SK-N-MC (cell line): ENCODE data around the gene EHD3.

Experiments used
- DNase-seq: peaks from one replicate; pipeline ENCODE4 v3.0.0-alpha.2; 2011; ENCODE audit warnings: low read depth, low spot score
- H3K27ac ChIP-seq: fragments of 200-600 bp; sonication (generic); 2 replicates; pipeline ENCODE4 v1.5.1; 2016; ENCODE audit warnings: mixed run types
- H3K36me3 ChIP-seq: fragments of 200-600 bp; sonication (generic); 2 replicates; pipeline ENCODE4 v1.6.1; 2017; ENCODE audit warnings: antibody characterized with exemption, low read length, mixed read lengths; ENCODE audit not compliant: insufficient read depth
- H3K4me3 ChIP-seq: fragments of 200-600 bp; sonication (generic); 2 replicates; pipeline ENCODE4 v1.5.1; 2016
- H3K9ac ChIP-seq: fragments of 200-600 bp; sonication (generic); 2 replicates; pipeline ENCODE4 v1.8.0; 2017; ENCODE audit warnings: mixed run types, mixed read lengths; ENCODE audit not compliant: insufficient read length
- H3K9me3 ChIP-seq: fragments of 200-600 bp; sonication (generic); 2 replicates; pipeline ENCODE4 v1.6.1; 2017; ENCODE audit warnings: low read depth, mild to moderate bottlenecking, antibody characterized with exemption, low read length, moderate library complexity, mixed read lengths
- EZH2 ChIP-seq: fragments of 200-600 bp; sonication (generic); IDR thresholded peaks from one replicate; pipeline ENCODE4 v1.6.1; 2017; ENCODE audit warnings: antibody characterized with exemption
- FOXP2 ChIP-seq: optimal IDR thresholded peaks from 2 replicates; pipeline ENCODE3; 2011; ENCODE audit warnings: mild to moderate bottlenecking, moderate library complexity; ENCODE audit not compliant: insufficient read depth; ENCODE audit errors: extremely low read length, control extremely low read depth
- POLR2AphosphoS5 ChIP-seq: IDR thresholded peaks from 2 replicates; pipeline ENCODE4 v1.6.1; 2012; ENCODE audit warnings: mild to moderate bottlenecking, low read depth, low read length, borderline replicate concordance

EHD3 gene

DNA sequence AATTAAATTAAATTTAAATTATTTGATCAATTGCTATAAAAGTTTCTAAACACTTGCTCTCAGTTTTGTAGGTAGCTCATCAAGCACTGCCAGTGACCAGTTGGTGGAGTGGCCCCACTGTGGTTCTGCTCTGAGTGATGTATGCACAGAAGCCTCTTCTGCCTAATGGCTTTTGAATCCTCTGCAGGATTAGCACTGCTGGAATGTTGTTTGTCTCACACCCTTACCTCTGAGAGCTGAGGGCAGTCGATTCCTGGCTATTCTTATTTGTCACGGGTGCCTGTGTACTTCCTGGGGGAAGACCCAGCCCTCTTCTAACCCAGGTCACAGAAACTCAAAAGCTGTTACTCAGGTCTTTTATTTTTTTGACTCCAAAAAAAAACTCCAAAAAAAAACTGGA lies 26.2 kb upstream of the EHD3 start:
- TF ChIP-seq POLR2AphosphoS5 (no peak), FOXP2 (no peak), EZH2 (no peak)
- DNase-seq, result no peak
- Histone ChIP-seq H3K4me3 (no peak overlapping the region), H3K36me3 (no peaks in the 10 kb centered on the region), H3K27ac (no peak overlapping the region), H3K9me3 (no peaks in the 10 kb centered on the region), H3K9ac (no peak overlapping the region)

DNA sequence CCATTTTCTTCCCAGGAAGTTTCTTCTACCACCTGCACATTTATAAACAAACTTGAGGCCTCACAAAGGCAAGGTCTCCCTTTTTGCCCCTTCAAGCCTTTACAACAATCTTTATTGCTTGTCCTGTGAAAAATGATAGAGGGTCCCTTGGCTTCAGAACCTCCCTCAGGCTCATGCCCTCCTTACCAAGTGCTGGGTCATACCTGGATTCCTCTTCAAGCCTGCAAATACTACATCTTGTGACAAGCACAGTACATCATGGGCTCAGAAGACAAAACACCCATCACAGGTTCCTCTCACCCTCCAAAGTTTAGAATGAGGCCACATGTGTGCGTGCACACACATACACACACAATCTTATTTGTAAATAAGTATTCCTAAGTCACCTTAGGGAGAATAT lies 25.7 kb upstream of the EHD3 start:
- H3K4me3 ChIP-seq, result no peak overlapping the region
- no peaks in the 10 kb centered on the region for H3K9me3 ChIP-seq
- no peaks in the 10 kb centered on the region for H3K36me3 ChIP-seq
- H3K9ac ChIP-seq, result no peak overlapping the region
- no peak overlapping the region for H3K27ac ChIP-seq
- DNase-seq, result no peak
- TF ChIP-seq POLR2AphosphoS5 (no peak), FOXP2 (no peak), EZH2 (no peak)

DNA sequence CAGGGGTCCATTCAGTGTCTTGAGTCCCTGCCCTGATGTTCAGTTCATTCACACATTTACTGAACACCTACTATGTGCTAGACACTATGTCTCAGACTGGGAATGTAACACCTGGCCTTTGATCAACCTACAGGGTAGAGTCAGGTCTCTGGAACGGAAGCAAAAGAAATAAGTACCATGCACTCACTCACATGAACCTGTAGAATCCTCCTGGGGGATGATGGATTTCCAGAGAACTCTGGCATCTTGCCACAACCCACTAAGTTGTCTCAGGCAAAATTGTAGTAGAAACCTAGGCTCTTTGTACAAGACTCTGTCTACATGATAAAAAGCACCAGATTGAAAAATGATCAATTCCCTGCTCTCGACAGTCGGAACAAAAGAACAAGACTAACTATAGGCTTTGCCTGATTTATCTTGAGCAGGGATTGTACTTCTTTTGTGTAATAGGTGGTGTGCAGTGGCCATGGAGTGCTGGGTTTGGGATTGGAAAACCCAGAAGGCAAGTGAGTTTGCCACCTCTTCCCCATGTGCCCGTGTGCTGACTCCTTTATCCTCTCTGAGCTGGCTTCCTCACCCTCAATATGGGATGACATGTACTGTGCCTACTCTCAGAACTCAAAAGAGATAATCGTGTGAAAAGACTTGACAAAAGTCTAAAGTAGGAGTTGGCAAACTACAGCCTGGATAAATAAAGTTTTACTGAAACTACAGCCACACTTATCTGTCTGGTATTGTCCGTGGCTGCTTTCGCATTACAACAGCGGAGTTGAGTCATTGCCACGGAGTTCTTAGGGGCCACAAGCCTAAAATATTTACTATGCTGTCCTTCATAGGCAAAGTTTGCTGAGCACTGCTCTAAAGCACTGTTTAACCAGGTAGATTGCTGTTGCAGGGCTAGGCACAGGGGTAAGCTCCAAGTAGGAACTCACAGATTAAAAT lies 21.0 kb upstream of the EHD3 start:
- no peak overlapping the region for H3K9ac ChIP-seq
- H3K27ac ChIP-seq, result no peak overlapping the region
- no peak overlapping the region for H3K4me3 ChIP-seq
- no peaks in the 10 kb centered on the region for H3K9me3 ChIP-seq
- no peak for DNase-seq
- TF ChIP-seq EZH2 (no peak), FOXP2 (no peak), POLR2AphosphoS5 (no peak)
- H3K36me3 ChIP-seq, result no peaks in the 10 kb centered on the region

GRCh38 chr2:31213601-31214443 lies 20.1 kb upstream of the EHD3 start:
- no peaks in the 10 kb centered on the region for H3K36me3 ChIP-seq
- no peak overlapping the region for H3K27ac ChIP-seq
- no peak overlapping the region for H3K4me3 ChIP-seq
- no peak overlapping the region for H3K9ac ChIP-seq
- no peak for TF ChIP-seq POLR2AphosphoS5
- TF ChIP-seq EZH2, result no peak
- DNase-seq, result no peak
- H3K9me3 ChIP-seq, result no peaks in the 10 kb centered on the region

DNA sequence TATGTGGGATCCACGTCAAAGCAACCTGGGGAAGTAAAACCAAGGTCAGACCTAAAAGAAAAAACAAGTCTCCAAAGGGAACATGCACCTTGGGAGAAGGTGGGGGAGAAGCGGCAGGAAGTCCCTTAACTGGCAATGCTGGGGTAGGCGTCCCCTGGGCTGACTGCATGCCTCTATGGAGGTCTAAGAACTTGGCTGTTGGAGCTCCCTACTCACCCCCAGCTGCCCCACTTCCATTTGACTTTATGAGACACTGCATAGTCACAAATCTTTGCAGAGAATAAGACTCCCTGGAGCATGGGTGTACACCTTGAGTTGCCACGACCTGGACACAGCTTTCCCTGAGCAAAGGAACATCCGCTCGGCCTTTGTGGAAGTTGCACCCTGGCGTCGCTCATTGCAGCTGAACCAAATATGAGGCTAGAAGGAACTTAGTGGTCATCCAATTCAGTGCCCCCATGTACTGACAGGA lies 19.5 kb upstream of the EHD3 start:
- DNase-seq, result no peak
- no peaks in the 10 kb centered on the region for H3K9me3 ChIP-seq

DNA sequence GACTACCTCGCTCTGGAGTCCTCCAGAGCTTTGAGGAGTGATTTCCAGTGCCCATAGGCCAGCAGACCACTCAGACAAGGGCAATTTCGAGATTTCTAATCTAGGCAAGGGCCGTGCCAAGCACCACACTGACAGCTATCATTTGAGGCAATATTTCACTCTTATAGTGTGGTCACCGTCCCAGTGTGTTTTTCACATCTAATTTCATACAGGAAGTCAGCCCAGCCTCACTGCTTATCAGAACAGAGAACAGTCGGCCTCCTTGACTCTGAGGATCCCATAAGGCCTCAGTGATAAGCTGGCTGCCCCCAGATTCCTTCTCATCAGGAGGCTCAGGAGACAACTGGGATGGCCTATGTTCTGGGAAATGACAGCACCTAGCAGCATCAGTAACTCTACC lies 17.2 kb upstream of the EHD3 start:
- TF ChIP-seq EZH2, result no peak
- TF ChIP-seq FOXP2, result no peak
- TF ChIP-seq POLR2AphosphoS5, result no peak
- Histone ChIP-seq H3K27ac (no peak overlapping the region), H3K4me3 (no peak overlapping the region), H3K9me3 (no peaks in the 10 kb centered on the region), H3K36me3 (no peaks in the 10 kb centered on the region), H3K9ac (no peak overlapping the region)
- DNase-seq, result no peak

More for the DNA sequence above, 19.5 kb upstream of the EHD3 start:
- Histone ChIP-seq H3K9ac (no peak overlapping the region), H3K4me3 (no peak overlapping the region), H3K36me3 (no peaks in the 10 kb centered on the region), H3K27ac (no peak overlapping the region)
- no peak for TF ChIP-seq FOXP2

DNA sequence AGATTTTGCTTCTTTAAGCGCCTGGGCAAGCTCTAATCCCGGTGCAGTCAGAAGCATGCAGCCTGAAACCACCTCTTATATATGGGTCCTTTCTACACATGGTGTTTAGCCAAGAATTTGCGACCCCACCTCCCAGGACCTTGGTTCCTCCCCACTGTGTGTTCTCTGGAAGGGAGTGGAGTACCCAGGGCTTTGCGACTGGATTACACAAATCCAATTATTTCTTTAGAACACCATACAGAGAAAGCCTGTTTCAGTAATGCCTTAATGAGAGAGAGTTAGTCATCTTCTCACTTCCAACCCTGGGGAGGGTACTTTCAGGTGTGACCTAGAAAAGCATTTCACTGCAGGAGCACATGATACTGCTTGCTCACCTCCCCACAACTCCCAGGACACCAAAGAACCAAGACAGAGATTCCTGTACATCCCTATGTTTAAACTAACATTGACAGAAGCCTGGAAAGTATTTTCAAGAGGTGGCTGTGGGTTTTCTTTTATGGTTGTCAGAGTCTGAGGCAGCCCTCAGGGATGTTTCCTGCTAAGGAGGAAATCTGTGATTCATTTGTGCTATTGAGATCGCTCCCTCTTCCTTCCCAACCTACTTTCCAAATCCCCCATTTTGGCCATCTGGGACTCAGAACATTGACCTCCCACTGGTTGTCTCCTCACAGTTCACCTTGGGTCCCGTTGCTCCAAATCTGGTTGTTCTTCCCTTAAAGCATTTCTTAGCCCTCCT lies 16.3 kb upstream of the EHD3 start, which contains the start of gene CAPN14:
CAPN14 (minus strand) TSS at position 51 of the 736 bp plus-strand sequence. CDS start 12,068 bp downstream, outside the sequence.
- Histone ChIP-seq H3K9me3 (no peaks in the 10 kb centered on the region), H3K9ac (no peak within 1 kb of the TSS), H3K27ac (no peak within 1 kb of the TSS), H3K36me3 (no peaks in the 10 kb centered on the region), H3K4me3 (no peak within 1 kb of the TSS)
- no peak for TF ChIP-seq FOXP2
- DNase-seq, result peak; percentile 16
